M059J (cell line): ENCODE data around the gene RAMP3. TPM values are rescaled to one million over a fixed set of nuclear protein-coding genes. Genes with fewer than 3 reads are reported as not detected.
"Not testable (repeated sequence)": the region's sequence is repeated elsewhere in the genome, so short reads cannot be mapped to it uniquely, and the experiment has no call there.

Source experiments
- DNase-seq: peaks from one replicate; pipeline ENCODE4 v3.0.0-alpha.2; 2012; ENCODE audit warnings: low read depth
- total RNA-seq: library from RNA; depleted of rRNA; stranded (reverse); fragments of >200 nt; shearing (Covaris generic); gene quantifications from 2 replicates; pipeline ENCODE4 v1.2.3, GENCODE V29; 2014

The RAMP3 gene
- total RNA-seq, 1 experiment from 2014 or later, result 1.7 TPM

- DNase-seq, result no peak
Observed at GRCh38 chr7:45132708-45133320, 24.8 kb upstream of the RAMP3 start.

- DNase-seq, result no peak
Observed at GRCh38 chr7:45133352-45133751, 24.2 kb upstream of the RAMP3 start.

- DNase-seq, result no peak
Observed at GRCh38 chr7:45133877-45134276, 23.7 kb upstream of the RAMP3 start.

- peak; percentile 77 for DNase-seq
Observed at GRCh38 chr7:45136106-45137060, 21.2 kb upstream of the RAMP3 start.

GRCh38 chr7:45138433-45139267 lies 18.9 kb upstream of the RAMP3 start:
- DNase-seq, result no peak

- no peak for DNase-seq
Observed at GRCh38 chr7:45140827-45141226, 16.8 kb upstream of the RAMP3 start.

- peak; percentile 40 for DNase-seq
Observed at GRCh38 chr7:45143616-45144015, 14.0 kb upstream of the RAMP3 start.

GRCh38 chr7:45145881-45146280 lies 11.7 kb upstream of the RAMP3 start:
- no peak for DNase-seq

- DNase-seq, result peak; percentile 34
Observed at GRCh38 chr7:45146531-45147379, 10.8 kb upstream of the RAMP3 start.

- DNase-seq, result no peak
Observed at GRCh38 chr7:45147858-45148652, 9.5 kb upstream of the RAMP3 start.

GRCh38 chr7:45148653-45148973 lies 9.0 kb upstream of the RAMP3 start:
- DNase-seq, result no peak

GRCh38 chr7:45149606-45150005 lies 8.0 kb upstream of the RAMP3 start:
- no peak for DNase-seq

GRCh38 chr7:45150199-45150598 lies 7.4 kb upstream of the RAMP3 start:
- DNase-seq, result no peak

- no peak for DNase-seq
Observed at GRCh38 chr7:45151131-45151684, 6.4 kb upstream of the RAMP3 start.

- no peak for DNase-seq
Observed at GRCh38 chr7:45151967-45152366, 5.6 kb upstream of the RAMP3 start.

GRCh38 chr7:45153233-45153632 lies 4.4 kb upstream of the RAMP3 start:
- no peak for DNase-seq

GRCh38 chr7:45153861-45154260 lies 3.7 kb upstream of the RAMP3 start:
- not testable (repeated sequence) for DNase-seq

- DNase-seq, result no peak
Observed at GRCh38 chr7:45155357-45155900, 2.2 kb upstream of the RAMP3 start.

- DNase-seq, result no peak
Observed at GRCh38 chr7:45155941-45156340, 1.6 kb upstream of the RAMP3 start.
